ENCODE results near the gene EFNA5. TPM values are rescaled to one million over a fixed set of nuclear protein-coding genes. Genes with fewer than 3 reads are reported as not detected.

Gene EFNA5
- total RNA-seq, 2 experiments from 2014 or later: not detected

- no peaks in the 10 kb centered on the region for H3K36me3 ChIP-seq (ENCODE audit: insufficient read depth, low read length)
- no peaks in the 10 kb centered on the region for H3K9me3 ChIP-seq (ENCODE audit: control insufficient read depth in 1 of 2, insufficient read depth in 1 of 2, low read length in 2 of 2)
- ATAC-seq (ENCODE audit: poor library complexity): no peak
- Mint-ChIP-seq H3K4me3 (no peak overlapping the region), H3K9me3 (no peaks in the 10 kb centered on the region), H3K27ac (no peak overlapping the region), H3K27me3 (peaks cover 73% of the 10 kb centered on the region), H3K36me3 (ENCODE audit: low read depth) (no peaks in the 10 kb centered on the region), H3K4me1 (ENCODE audit: low read depth) (peaks cover 5% of the 10 kb centered on the region)
- no peak overlapping the region for H3K4me3 ChIP-seq (ENCODE audit: low read length)
- intact Hi-C loops (cut with DNase I, micrococcal nuclease): no loop called here
- H3K4me1 ChIP-seq (ENCODE audit: insufficient read depth, low read length): no peaks in the 10 kb centered on the region
- ChIA-PET CTCF (no interaction called here), POLR2A (no interaction called here)
- no peak for DNase-seq
- TF ChIP-seq, protein P1, sequence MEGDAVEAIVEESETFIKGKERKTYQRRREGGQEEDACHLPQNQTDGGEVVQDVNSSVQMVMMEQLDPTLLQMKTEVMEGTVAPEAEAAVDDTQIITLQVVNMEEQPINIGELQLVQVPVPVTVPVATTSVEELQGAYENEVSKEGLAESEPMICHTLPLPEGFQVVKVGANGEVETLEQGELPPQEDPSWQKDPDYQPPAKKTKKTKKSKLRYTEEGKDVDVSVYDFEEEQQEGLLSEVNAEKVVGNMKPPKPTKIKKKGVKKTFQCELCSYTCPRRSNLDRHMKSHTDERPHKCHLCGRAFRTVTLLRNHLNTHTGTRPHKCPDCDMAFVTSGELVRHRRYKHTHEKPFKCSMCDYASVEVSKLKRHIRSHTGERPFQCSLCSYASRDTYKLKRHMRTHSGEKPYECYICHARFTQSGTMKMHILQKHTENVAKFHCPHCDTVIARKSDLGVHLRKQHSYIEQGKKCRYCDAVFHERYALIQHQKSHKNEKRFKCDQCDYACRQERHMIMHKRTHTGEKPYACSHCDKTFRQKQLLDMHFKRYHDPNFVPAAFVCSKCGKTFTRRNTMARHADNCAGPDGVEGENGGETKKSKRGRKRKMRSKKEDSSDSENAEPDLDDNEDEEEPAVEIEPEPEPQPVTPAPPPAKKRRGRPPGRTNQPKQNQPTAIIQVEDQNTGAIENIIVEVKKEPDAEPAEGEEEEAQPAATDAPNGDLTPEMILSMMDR (IDR thresholded peaks at IDR 0.05): no peak
- peaks cover 10 to 20% of the 10 kb centered on the region in 2 experiments for H3K27me3 ChIP-seq (ENCODE audit: control insufficient read depth in 1 of 2, insufficient read depth in 2 of 2, low read length in 2 of 2)
- H3K27ac ChIP-seq (ENCODE audit: low read depth in 1 of 2, low read length in 2 of 2): no peak overlapping the region
Measured at GRCh38 chr5:107663697-107664096, 7.0 kb downstream of the EFNA5 start.

GRCh38 chr5:107661650-107662044 lies 9.1 kb downstream of the EFNA5 start:
- no peak for ATAC-seq (ENCODE audit: poor library complexity)
- peaks cover 68% of the 10 kb centered on the region for H3K27me3 Mint-ChIP-seq
- H3K4me1 Mint-ChIP-seq (ENCODE audit: low read depth): no peaks in the 10 kb centered on the region
- no peak overlapping the region for H3K27ac Mint-ChIP-seq
- H3K27me3 ChIP-seq (ENCODE audit: control insufficient read depth in 1 of 2, insufficient read depth in 2 of 2, low read length in 2 of 2): peaks cover 10 to 11% of the 10 kb centered on the region in 2 experiments
- no peaks in the 10 kb centered on the region for H3K36me3 ChIP-seq (ENCODE audit: insufficient read depth, low read length)
- DNase-seq: no peak
- CTCF ChIA-PET: interaction anchor here (0.8 kb wide), 1 partner anchor 12 kb away, joined by 3 read pairs; no protein-coding TSS in a partner anchor
- intact Hi-C loops (cut with DNase I, micrococcal nuclease): no loop called here
- POLR2A ChIA-PET: no interaction called here
- no peaks in the 10 kb centered on the region for H3K36me3 Mint-ChIP-seq (ENCODE audit: low read depth)
- no peaks in the 10 kb centered on the region for H3K9me3 ChIP-seq (ENCODE audit: control insufficient read depth in 1 of 2, insufficient read depth in 1 of 2, low read length in 2 of 2)
- no peaks in the 10 kb centered on the region for H3K4me1 ChIP-seq (ENCODE audit: insufficient read depth, low read length)
- no peak overlapping the region for H3K4me3 ChIP-seq (ENCODE audit: low read length)
- H3K4me3 Mint-ChIP-seq: no peak overlapping the region
- H3K27ac ChIP-seq (ENCODE audit: low read depth in 1 of 2, low read length in 2 of 2): no peak overlapping the region
- no peaks in the 10 kb centered on the region for H3K9me3 Mint-ChIP-seq
- TF ChIP-seq, protein P1 (IDR thresholded peaks at IDR 0.05): no peak

GRCh38 chr5:107661038-107661649 lies 9.6 kb downstream of the EFNA5 start:
- H3K36me3 Mint-ChIP-seq (ENCODE audit: low read depth): no peaks in the 10 kb centered on the region
- no peaks in the 10 kb centered on the region for H3K9me3 ChIP-seq (ENCODE audit: control insufficient read depth in 1 of 2, insufficient read depth in 1 of 2, low read length in 2 of 2)
- POLR2A ChIA-PET: no interaction called here
- intact Hi-C loops (cut with DNase I, micrococcal nuclease): no loop called here
- H3K9me3 Mint-ChIP-seq: no peaks in the 10 kb centered on the region
- no peak for DNase-seq
- ATAC-seq (ENCODE audit: poor library complexity): no peak
- TF ChIP-seq, protein P1 (IDR thresholded peaks at IDR 0.05): no peak
- no peak overlapping the region for H3K27ac ChIP-seq (ENCODE audit: low read depth in 1 of 2, low read length in 2 of 2)
- H3K4me3 Mint-ChIP-seq: no peak overlapping the region
- no peaks in the 10 kb centered on the region for H3K36me3 ChIP-seq (ENCODE audit: insufficient read depth, low read length)
- no peaks in the 10 kb centered on the region for H3K4me1 Mint-ChIP-seq (ENCODE audit: low read depth)
- CTCF ChIA-PET: interaction anchor here (0.8 kb wide), 1 partner anchor 13 kb away, joined by 3 read pairs; no protein-coding TSS in a partner anchor
- no peaks in the 10 kb centered on the region for H3K4me1 ChIP-seq (ENCODE audit: insufficient read depth, low read length)
- H3K27me3 Mint-ChIP-seq: peaks cover 63% of the 10 kb centered on the region
- H3K27me3 ChIP-seq (ENCODE audit: control insufficient read depth in 1 of 2, insufficient read depth in 2 of 2, low read length in 2 of 2): peaks cover 7 to 10% of the 10 kb centered on the region in 2 experiments
- H3K27ac Mint-ChIP-seq: no peak overlapping the region
- no peak overlapping the region for H3K4me3 ChIP-seq (ENCODE audit: low read length)

Measured in CD4-positive, alpha-beta T cell (primary cell).